Stimulated activated CD4-positive, alpha-beta T cell treated with anti-CD3 and anti-CD28 coated beads, Interleukin-1b, Interleukin-23, amount 100 ng/mL, for 48 hours (primary cell): Measurements from ENCODE around the gene DACH1.

Experiments
- DNase-seq: peaks from one replicate; pipeline ENCODE4 v3.0.0-alpha.2; 2020

The DACH1 gene

GRCh38 chr13:71536201-71536600 is 330.8 kb downstream of the DACH1 start:
- no peak for DNase-seq

- DNase-seq: no peak
Observed at GRCh38 chr13:71524613-71525304, 342.2 kb downstream of the DACH1 start.

GRCh38 chr13:71524245-71524612 is 342.8 kb downstream of the DACH1 start:
- no peak for DNase-seq

- DNase-seq: no peak
Observed at GRCh38 chr13:71522941-71523526, 344.0 kb downstream of the DACH1 start.

- DNase-seq: no peak
Observed at GRCh38 chr13:71517004-71517403, 350.0 kb downstream of the DACH1 start.

GRCh38 chr13:71516521-71516920 is 350.5 kb downstream of the DACH1 start:
- DNase-seq: no peak

- no peak for DNase-seq
Observed at GRCh38 chr13:71515744-71516038, 351.3 kb downstream of the DACH1 start.

- no peak for DNase-seq
Observed at GRCh38 chr13:71514900-71515743, 351.9 kb downstream of the DACH1 start.

- DNase-seq: no peak
Observed at GRCh38 chr13:71513411-71514033, 353.5 kb downstream of the DACH1 start.

- DNase-seq: no peak
Observed at GRCh38 chr13:71503781-71504180, 363.2 kb downstream of the DACH1 start.

- no peak for DNase-seq
Observed at GRCh38 chr13:71499944-71500514, 367.0 kb downstream of the DACH1 start.

GRCh38 chr13:71499235-71499634 is 367.8 kb downstream of the DACH1 start:
- DNase-seq: no peak

- DNase-seq: no peak
Observed at GRCh38 chr13:71493189-71493588, 373.8 kb downstream of the DACH1 start.

- DNase-seq: no peak
Observed at GRCh38 chr13:71492346-71492871, 374.6 kb downstream of the DACH1 start.

GRCh38 chr13:71491010-71491409 is 376.0 kb downstream of the DACH1 start:
- DNase-seq: no peak

- no peak for DNase-seq
Observed at GRCh38 chr13:71489041-71489440, 378.0 kb downstream of the DACH1 start.

GRCh38 chr13:71488201-71488600 is 378.8 kb downstream of the DACH1 start:
- no peak for DNase-seq

- DNase-seq: no peak
Observed at GRCh38 chr13:71485913-71486312, 381.1 kb downstream of the DACH1 start.

GRCh38 chr13:71483733-71484132 is 383.3 kb downstream of the DACH1 start:
- DNase-seq: no peak

- no peak for DNase-seq
Observed at GRCh38 chr13:71481501-71481900, 385.5 kb downstream of the DACH1 start.

- DNase-seq: no peak
Observed at GRCh38 chr13:71481046-71481445, 386.0 kb downstream of the DACH1 start.

GRCh38 chr13:71477735-71478134 is 389.3 kb downstream of the DACH1 start:
- DNase-seq: no peak

GRCh38 chr13:71474936-71475335 is 392.1 kb downstream of the DACH1 start:
- no peak for DNase-seq
